ENCODE results near the gene ERBB4. TPM values are rescaled to one million over a fixed set of nuclear protein-coding genes. Genes with fewer than 3 reads are reported as not detected.

Gene ERBB4
- total RNA-seq, 1 donor from 2014 or later: 1.8 TPM

- DNase-seq: no peak
- no peaks in the 10 kb centered on the region for H3K27me3 Mint-ChIP-seq (ENCODE audit: unreplicated experiment)
- TF ChIP-seq CTCF (IDR thresholded peaks at IDR 0.05; ENCODE audit: partially characterized antibody, unreplicated experiment): no peak
- H3K4me1 Mint-ChIP-seq (ENCODE audit: low read depth, unreplicated experiment): no peaks in the 10 kb centered on the region
- no peak overlapping the region for H3K4me3 Mint-ChIP-seq (ENCODE audit: unreplicated experiment)
- H3K9me3 Mint-ChIP-seq (ENCODE audit: unreplicated experiment): no peaks in the 10 kb centered on the region
- no peaks in the 10 kb centered on the region for H3K36me3 Mint-ChIP-seq (ENCODE audit: unreplicated experiment)
- H3K27ac Mint-ChIP-seq (ENCODE audit: unreplicated experiment): no peak overlapping the region
Measured at GRCh38 chr2:211664321-211664720, 874.3 kb downstream of the ERBB4 start.

DNA sequence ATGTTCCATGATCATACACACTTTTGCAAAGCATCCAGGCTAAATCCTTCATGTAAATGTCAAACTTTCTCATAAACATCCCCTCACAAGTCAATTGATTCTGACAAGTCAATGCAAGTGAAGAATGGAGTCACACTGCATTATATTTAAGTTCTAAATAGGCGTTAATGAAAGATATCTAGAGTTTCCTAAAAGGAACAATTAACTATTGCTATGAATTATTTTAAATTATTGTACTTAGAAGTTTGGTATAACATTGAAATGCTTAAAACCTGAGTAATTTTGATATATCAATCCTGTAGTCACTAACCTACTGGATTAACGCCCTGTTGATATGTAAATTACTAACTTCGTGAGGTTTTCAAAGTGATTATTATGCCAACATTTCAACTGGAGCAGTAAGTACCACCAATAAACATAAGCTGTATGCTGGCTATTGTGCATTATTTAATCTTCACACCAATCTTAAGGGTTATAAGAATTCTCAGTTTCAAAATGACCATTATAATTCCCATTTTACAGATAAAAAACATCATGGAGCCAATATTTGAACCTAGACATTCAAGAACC is 884.3 kb downstream of the ERBB4 start:
- no peak overlapping the region for H3K27ac Mint-ChIP-seq (ENCODE audit: unreplicated experiment)
- H3K4me3 Mint-ChIP-seq (ENCODE audit: unreplicated experiment): no peak overlapping the region
- H3K4me1 Mint-ChIP-seq (ENCODE audit: low read depth, unreplicated experiment): no peaks in the 10 kb centered on the region

GRCh38 chr2:211652327-211652726 is 886.3 kb downstream of the ERBB4 start:
- Mint-ChIP-seq H3K9me3 (ENCODE audit: unreplicated experiment) (no peaks in the 10 kb centered on the region), H3K27me3 (ENCODE audit: unreplicated experiment) (no peaks in the 10 kb centered on the region), H3K4me3 (ENCODE audit: unreplicated experiment) (no peak overlapping the region), H3K27ac (ENCODE audit: unreplicated experiment) (no peak overlapping the region), H3K4me1 (ENCODE audit: low read depth, unreplicated experiment) (no peaks in the 10 kb centered on the region), H3K36me3 (ENCODE audit: unreplicated experiment) (no peaks in the 10 kb centered on the region)
- no peak for DNase-seq
- TF ChIP-seq CTCF (IDR thresholded peaks at IDR 0.05; ENCODE audit: partially characterized antibody, unreplicated experiment): no peak

More for the DNA sequence above, 884.3 kb downstream of the ERBB4 start:
- Mint-ChIP-seq H3K36me3 (ENCODE audit: unreplicated experiment) (no peaks in the 10 kb centered on the region), H3K9me3 (ENCODE audit: unreplicated experiment) (no peaks in the 10 kb centered on the region), H3K27me3 (ENCODE audit: unreplicated experiment) (no peaks in the 10 kb centered on the region)
- TF ChIP-seq CTCF (IDR thresholded peaks at IDR 0.05; ENCODE audit: partially characterized antibody, unreplicated experiment): no peak
- no peak for DNase-seq

DNA sequence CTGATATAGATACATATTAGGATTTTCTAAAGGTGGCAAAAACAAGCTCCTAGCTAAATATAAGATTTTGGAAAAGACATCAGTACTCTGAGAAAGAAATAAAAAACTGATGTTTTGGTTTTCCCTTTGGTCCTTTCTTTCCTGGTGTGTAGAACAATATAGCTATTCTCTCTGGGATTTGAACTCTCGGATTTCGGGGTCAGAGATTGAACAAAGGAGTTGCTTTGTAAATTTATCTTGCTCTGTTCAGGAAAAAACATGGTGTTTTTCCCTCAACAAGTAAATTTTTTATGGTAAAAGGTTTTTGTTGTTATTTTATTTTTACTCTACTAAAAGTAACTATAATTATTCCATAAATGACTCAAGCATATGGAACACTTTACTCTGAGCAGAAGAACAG is 889.3 kb downstream of the ERBB4 start:
- H3K27ac Mint-ChIP-seq (ENCODE audit: unreplicated experiment): no peak overlapping the region

More for the DNA sequence above, 889.3 kb downstream of the ERBB4 start:
- H3K9me3 Mint-ChIP-seq (ENCODE audit: unreplicated experiment): no peaks in the 10 kb centered on the region
- no peak for TF ChIP-seq CTCF (IDR thresholded peaks at IDR 0.05; ENCODE audit: partially characterized antibody, unreplicated experiment)
- H3K27me3 Mint-ChIP-seq (ENCODE audit: unreplicated experiment): no peaks in the 10 kb centered on the region
- H3K4me1 Mint-ChIP-seq (ENCODE audit: low read depth, unreplicated experiment): no peaks in the 10 kb centered on the region
- H3K4me3 Mint-ChIP-seq (ENCODE audit: unreplicated experiment): no peak overlapping the region
- H3K36me3 Mint-ChIP-seq (ENCODE audit: unreplicated experiment): no peaks in the 10 kb centered on the region
- DNase-seq: no peak
